ENCODE measurements around the gene NELL1. TPM values are rescaled to one million over a fixed set of nuclear protein-coding genes. Genes with fewer than 3 reads are reported as not detected.

Gene NELL1
- total RNA-seq, 1 experiment from 2014 or later = not detected

DNA sequence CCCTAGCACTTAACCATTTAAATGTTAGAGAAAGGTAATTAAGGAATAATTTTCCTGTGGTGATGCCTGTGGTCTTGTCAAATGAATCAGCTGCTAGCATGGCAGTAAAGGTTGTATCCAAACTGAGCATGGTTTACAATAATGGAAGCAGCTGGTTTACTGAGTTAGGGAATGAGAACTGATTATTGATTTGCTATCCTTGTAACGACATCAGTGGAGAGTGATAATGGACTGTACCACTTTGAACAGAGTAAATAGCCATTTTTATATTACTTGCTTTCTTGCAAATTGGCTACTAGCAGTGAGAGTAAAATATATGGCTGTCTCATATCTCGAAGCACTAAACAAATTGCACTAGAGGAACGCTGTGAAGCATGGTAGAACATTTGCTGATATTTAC, 934.5 kb downstream of the NELL1 start:
- ChIA-PET POLR2A (ENCODE audit: unreplicated experiment) (no interaction called here), CTCF (no interaction called here)
- ATAC-seq (no peak), DNase-seq (no peak)
- Histone ChIP-seq H3K4me2 (ENCODE audit: low read length) (no peak overlapping the region), H3K9ac (ENCODE audit: low read length) (no peak overlapping the region), H3K4me3 (ENCODE audit: low read length) (no peak overlapping the region), H3F3A (ENCODE audit: low read length, unreplicated experiment) (no peaks in the 10 kb centered on the region), H4K20me1 (ENCODE audit: low read length) (no peaks in the 10 kb centered on the region), H3K36me3 (ENCODE audit: low read depth, low read length) (no peaks in the 10 kb centered on the region), H3K79me2 (ENCODE audit: low read length) (no peaks in the 10 kb centered on the region), H3K27ac (ENCODE audit: low read length) (no peak overlapping the region), H3K9me2 (replicated peaks; ENCODE audit: low read length) (no peaks in the 10 kb centered on the region), H2AFZ (ENCODE audit: low read length) (no peak overlapping the region), H3K27me3 (ENCODE audit: low read length) (no peaks in the 10 kb centered on the region), H3K4me1 (ENCODE audit: insufficient read depth, low read length) (no peaks in the 10 kb centered on the region), H3K9me3 (ENCODE audit: low read length) (peaks cover 9% of the 10 kb centered on the region; the same call in 1 of the 2 replicates)
- TF ChIP-seq, protein P1, sequence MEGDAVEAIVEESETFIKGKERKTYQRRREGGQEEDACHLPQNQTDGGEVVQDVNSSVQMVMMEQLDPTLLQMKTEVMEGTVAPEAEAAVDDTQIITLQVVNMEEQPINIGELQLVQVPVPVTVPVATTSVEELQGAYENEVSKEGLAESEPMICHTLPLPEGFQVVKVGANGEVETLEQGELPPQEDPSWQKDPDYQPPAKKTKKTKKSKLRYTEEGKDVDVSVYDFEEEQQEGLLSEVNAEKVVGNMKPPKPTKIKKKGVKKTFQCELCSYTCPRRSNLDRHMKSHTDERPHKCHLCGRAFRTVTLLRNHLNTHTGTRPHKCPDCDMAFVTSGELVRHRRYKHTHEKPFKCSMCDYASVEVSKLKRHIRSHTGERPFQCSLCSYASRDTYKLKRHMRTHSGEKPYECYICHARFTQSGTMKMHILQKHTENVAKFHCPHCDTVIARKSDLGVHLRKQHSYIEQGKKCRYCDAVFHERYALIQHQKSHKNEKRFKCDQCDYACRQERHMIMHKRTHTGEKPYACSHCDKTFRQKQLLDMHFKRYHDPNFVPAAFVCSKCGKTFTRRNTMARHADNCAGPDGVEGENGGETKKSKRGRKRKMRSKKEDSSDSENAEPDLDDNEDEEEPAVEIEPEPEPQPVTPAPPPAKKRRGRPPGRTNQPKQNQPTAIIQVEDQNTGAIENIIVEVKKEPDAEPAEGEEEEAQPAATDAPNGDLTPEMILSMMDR (conservative IDR thresholded peaks at IDR 0.05; ENCODE audit: low read depth, low read length) = no peak
- TF ChIP-seq EZH2 (IDR thresholded peaks at IDR 0.05; ENCODE audit: low read length, unreplicated experiment) = no peak
- TF ChIP-seq EZH2phosphoT487 (IDR thresholded peaks at IDR 0.05; ENCODE audit: borderline replicate concordance, low read length) = no peak
- BruUV-seq (replicated peaks) = no TSS peak
- intact Hi-C loops (cut with micrococcal nuclease) = no loop called here

DNA sequence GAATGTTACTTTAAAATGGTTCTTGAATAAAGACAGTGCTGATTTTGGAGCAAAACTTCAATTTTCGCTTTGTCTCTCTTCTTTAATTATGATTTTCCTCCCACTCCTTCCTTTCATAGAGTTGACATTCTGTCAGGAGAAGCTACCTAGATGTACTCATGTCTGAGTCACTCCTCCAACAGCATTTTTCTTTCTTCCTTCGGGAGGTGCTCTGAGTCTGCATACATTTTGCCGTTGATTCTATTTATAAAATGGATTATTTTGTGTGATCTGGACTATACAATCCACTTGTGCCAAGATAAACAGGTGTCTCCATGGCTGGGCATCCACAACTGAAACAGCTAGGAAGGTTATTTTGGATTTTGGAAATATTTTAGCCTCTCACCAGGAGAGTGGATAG, 935.2 kb downstream of the NELL1 start:
- POLR2A ChIA-PET (ENCODE audit: unreplicated experiment) = no interaction called here
- intact Hi-C loops (cut with micrococcal nuclease) = no loop called here

DNA sequence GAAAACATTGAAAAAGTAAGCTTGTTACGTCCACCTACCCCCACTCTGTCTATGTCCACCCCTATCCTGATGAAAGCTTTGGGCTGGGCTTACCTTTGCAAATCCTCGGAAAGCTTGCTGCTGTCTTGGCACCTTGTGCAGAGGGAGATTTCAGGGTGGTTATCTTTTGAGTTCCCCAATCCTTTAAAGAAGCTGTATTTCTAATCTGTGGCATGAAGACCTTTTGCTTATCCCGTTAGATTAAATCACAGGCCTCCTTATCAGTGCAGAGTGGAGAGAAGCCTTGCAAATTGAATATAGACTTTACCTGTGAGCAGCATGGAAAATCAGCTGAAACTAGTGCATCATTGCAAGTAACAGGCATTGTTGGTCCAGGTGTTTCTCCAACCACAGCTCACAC, 942.9 kb downstream of the NELL1 start:
- no peaks in the 10 kb centered on the region for H3K79me2 ChIP-seq (ENCODE audit: low read length)
- no peak overlapping the region for H3K27ac ChIP-seq (ENCODE audit: low read length)
- POLR2A ChIA-PET (ENCODE audit: unreplicated experiment) = no interaction called here
- DNase-seq = no peak
- no peaks in the 10 kb centered on the region for H3K4me1 ChIP-seq (ENCODE audit: insufficient read depth, low read length)
- no peak overlapping the region for H3K9ac ChIP-seq (ENCODE audit: low read length)
- no TSS peak for BruUV-seq (replicated peaks)
- no peak overlapping the region for H3K4me2 ChIP-seq (ENCODE audit: low read length)
- no peaks in the 10 kb centered on the region for H3F3A ChIP-seq (ENCODE audit: low read length, unreplicated experiment)
- H4K20me1 ChIP-seq (ENCODE audit: low read length) = no peaks in the 10 kb centered on the region
- no peak for ATAC-seq
- H3K36me3 ChIP-seq (ENCODE audit: low read depth, low read length) = no peaks in the 10 kb centered on the region
- no peaks in the 10 kb centered on the region for H3K27me3 ChIP-seq (ENCODE audit: low read length)
- CTCF ChIA-PET = no interaction called here
- H2AFZ ChIP-seq (ENCODE audit: low read length) = no peak overlapping the region
- H3K9me2 ChIP-seq (replicated peaks; ENCODE audit: low read length) = no peaks in the 10 kb centered on the region
- intact Hi-C loops (cut with micrococcal nuclease) = no loop called here
- no peak overlapping the region for H3K4me3 ChIP-seq (ENCODE audit: low read length)
- TF ChIP-seq, protein P1 (conservative IDR thresholded peaks at IDR 0.05; ENCODE audit: low read depth, low read length) = no peak
- TF ChIP-seq EZH2 (IDR thresholded peaks at IDR 0.05; ENCODE audit: low read length, unreplicated experiment) (no peak), EZH2phosphoT487 (IDR thresholded peaks at IDR 0.05; ENCODE audit: borderline replicate concordance, low read length) (no peak)
- H3K9me3 ChIP-seq (ENCODE audit: low read length) = no peaks in the 10 kb centered on the region; the same call in none of the 2 replicates

More for the DNA sequence above, 935.2 kb downstream of the NELL1 start:
- no peaks in the 10 kb centered on the region for H3K4me1 ChIP-seq (ENCODE audit: insufficient read depth, low read length)
- no TSS peak for BruUV-seq (replicated peaks)
- H3K79me2 ChIP-seq (ENCODE audit: low read length) = no peaks in the 10 kb centered on the region
- CTCF ChIA-PET = no interaction called here
- H3K4me2 ChIP-seq (ENCODE audit: low read length) = no peak overlapping the region
- no peak for ATAC-seq
- no peak overlapping the region for H3K4me3 ChIP-seq (ENCODE audit: low read length)
- DNase-seq = no peak
- H3F3A ChIP-seq (ENCODE audit: low read length, unreplicated experiment) = no peaks in the 10 kb centered on the region
- peaks cover 9% of the 10 kb centered on the region; the same call in 1 of the 2 replicates for H3K9me3 ChIP-seq (ENCODE audit: low read length)
- TF ChIP-seq, protein P1 (conservative IDR thresholded peaks at IDR 0.05; ENCODE audit: low read depth, low read length) = no peak
- TF ChIP-seq EZH2 (IDR thresholded peaks at IDR 0.05; ENCODE audit: low read length, unreplicated experiment) (no peak), EZH2phosphoT487 (IDR thresholded peaks at IDR 0.05; ENCODE audit: borderline replicate concordance, low read length) (no peak)
- no peaks in the 10 kb centered on the region for H4K20me1 ChIP-seq (ENCODE audit: low read length)
- no peaks in the 10 kb centered on the region for H3K36me3 ChIP-seq (ENCODE audit: low read depth, low read length)
- no peak overlapping the region for H2AFZ ChIP-seq (ENCODE audit: low read length)
- no peak overlapping the region for H3K9ac ChIP-seq (ENCODE audit: low read length)
- no peaks in the 10 kb centered on the region for H3K9me2 ChIP-seq (replicated peaks; ENCODE audit: low read length)
- no peak overlapping the region for H3K27ac ChIP-seq (ENCODE audit: low read length)
- no peaks in the 10 kb centered on the region for H3K27me3 ChIP-seq (ENCODE audit: low read length)
